Peyer's patch (tissue), 4 donors: Measurements from ENCODE around the gene PTPRF. TPM values are rescaled to one million over a fixed set of nuclear protein-coding genes. Genes with fewer than 3 reads are reported as not detected.
A peak's percentile ranks its signal among the peaks of the same experiment; 100 is the strongest.

Experiments
- DNase-seq, 3 donors: peaks; one replicate each; pipeline ENCODE4 v3.0.0-alpha.2; 2017 to 2019
- H3K27ac ChIP-seq, 4 donors: fragments of 200-600 bp; sonication (generic); one replicate each; pipeline ENCODE4 v1.5.1; 2016 to 2019
- H3K27me3 ChIP-seq, 2 donors: fragments of 200-600 bp; sonication (generic); one replicate each; pipeline ENCODE4 v1.5.1; 2019
- H3K36me3 ChIP-seq, 3 donors: fragments of 200-600 bp; sonication (generic); one replicate each; pipeline ENCODE4 v1.5.1; 2016 to 2019
- H3K4me1 ChIP-seq, 4 donors: fragments of 200-600 bp; sonication (generic); one replicate each; pipeline ENCODE4 v1.5.1; 2016 to 2019
- H3K4me3 ChIP-seq, 4 donors: fragments of 200-600 bp; sonication (generic); 1 replicate in 3 of 4; 2 replicates in 1 of 4; pipeline ENCODE4 v1.5.1; 2016 to 2019; ENCODE audit warnings: mild to moderate bottlenecking in 1 of 4
- H3K9me3 ChIP-seq, 4 donors: fragments of 200-600 bp; sonication (generic); one replicate each; pipeline ENCODE4 v1.5.1; 2016 to 2019; ENCODE audit warnings: mild to moderate bottlenecking in 1 of 4
- CTCF ChIP-seq, 6 experiments: fragments of 450-650 bp in 4 of 6; fragments of 200-600 bp in 2 of 6; sonication (generic) in 1 of 6; IDR thresholded peaks; one replicate each; pipeline ENCODE4 v1.5.1; 2017 to 2019; ENCODE audit warnings: antibody characterized with exemption in 6 of 6, mild to moderate bottlenecking in 3 of 6, moderate library complexity in 1 of 6
- POLR2A ChIP-seq, 2 donors: fragments of 450-650 bp; IDR thresholded peaks; one replicate each; pipeline ENCODE4 v1.5.1; 2017; ENCODE audit warnings: antibody characterized with exemption in 2 of 2, mild to moderate bottlenecking in 2 of 2, moderate library complexity in 2 of 2
- total RNA-seq, 4 donors: library from RNA; depleted of rRNA; stranded (reverse); fragments of >200 nt; gene quantifications; one replicate each; pipeline ENCODE4 v1.1.0, GENCODE V29; 2016

Gene PTPRF
- total RNA-seq, 4 donors from 2014 or later: 149 to 613 (median 528) TPM

GRCh38 chr1:43558346-43558841, 27.7 kb downstream of the PTPRF start:
- H3K27me3 ChIP-seq: no peaks in the 10 kb centered on the region
- H3K36me3 ChIP-seq: peaks cover 0 to 41% (median 0%) of the 10 kb centered on the region in 3 donors
- peak overlapping the region in 3 of 4 donors; percentile 72 to 98 (median 87) for H3K27ac ChIP-seq
- peaks cover 0 to 34% (median 6%) of the 10 kb centered on the region in 4 donors for H3K4me1 ChIP-seq
- no peaks in the 10 kb centered on the region for H3K9me3 ChIP-seq
- no peak for TF ChIP-seq CTCF (IDR thresholded peaks at IDR 0.05)
- TF ChIP-seq POLR2A (IDR thresholded peaks at IDR 0.05): no peak
- peak in 2 of 3 donors; percentile 71 to 83 for DNase-seq
- peak overlapping the region in 2 of 4 donors; percentile 5 to 37 for H3K4me3 ChIP-seq

- TF ChIP-seq POLR2A (IDR thresholded peaks at IDR 0.05): no peak
- TF ChIP-seq CTCF (IDR thresholded peaks at IDR 0.05): no peak
- Histone ChIP-seq H3K9me3 (no peaks in the 10 kb centered on the region), H3K36me3 (peaks cover 0 to 32% (median 0%) of the 10 kb centered on the region in 3 donors), H3K27me3 (no peaks in the 10 kb centered on the region), H3K4me3 (no peak overlapping the region), H3K4me1 (peaks cover 0 to 35% (median 6%) of the 10 kb centered on the region in 4 donors), H3K27ac (peak overlapping the region in 1 of 4 donors; percentile 98)
- no peak for DNase-seq
Measured at GRCh38 chr1:43559714-43560113, 29.0 kb downstream of the PTPRF start.

- H3K4me3 ChIP-seq: no peak overlapping the region
- H3K9me3 ChIP-seq: no peaks in the 10 kb centered on the region
- no peaks in the 10 kb centered on the region for H3K27me3 ChIP-seq
- peaks cover 0 to 37% (median 6%) of the 10 kb centered on the region in 4 donors for H3K4me1 ChIP-seq
- no peak for DNase-seq
- no peak for TF ChIP-seq POLR2A (IDR thresholded peaks at IDR 0.05)
- TF ChIP-seq CTCF (IDR thresholded peaks at IDR 0.05): no peak
- H3K27ac ChIP-seq: no peak overlapping the region
- H3K36me3 ChIP-seq: peaks cover 0 to 26% (median 0%) of the 10 kb centered on the region in 3 donors
Measured at GRCh38 chr1:43560286-43560685, 29.6 kb downstream of the PTPRF start.

GRCh38 chr1:43563876-43564539, 33.3 kb downstream of the PTPRF start:
- Histone ChIP-seq H3K27me3 (no peaks in the 10 kb centered on the region), H3K36me3 (peaks cover 0 to 11% (median 0%) of the 10 kb centered on the region in 3 donors), H3K27ac (no peak overlapping the region), H3K4me3 (no peak overlapping the region), H3K9me3 (no peaks in the 10 kb centered on the region), H3K4me1 (peaks cover 0 to 26% (median 4%) of the 10 kb centered on the region in 4 donors)
- DNase-seq: no peak
- TF ChIP-seq POLR2A (IDR thresholded peaks at IDR 0.05) (no peak), CTCF (IDR thresholded peaks at IDR 0.05) (no peak)

- TF ChIP-seq POLR2A (IDR thresholded peaks at IDR 0.05) (no peak), CTCF (IDR thresholded peaks at IDR 0.05) (no peak)
- DNase-seq: no peak
- peaks cover 0 to 18% (median 4%) of the 10 kb centered on the region in 4 donors for H3K4me1 ChIP-seq
- no peak overlapping the region for H3K27ac ChIP-seq
- peak overlapping the region in 1 of 4 donors; percentile 46 for H3K4me3 ChIP-seq
- no peaks in the 10 kb centered on the region for H3K9me3 ChIP-seq
- no peaks in the 10 kb centered on the region for H3K27me3 ChIP-seq
- peaks cover 0 to 16% (median 0%) of the 10 kb centered on the region in 3 donors for H3K36me3 ChIP-seq
Measured at GRCh38 chr1:43564551-43565348, 34.1 kb downstream of the PTPRF start.
